DND-41 (cell line): Measurements from ENCODE around the gene TMA7B.

Experiments used
- EZH2 ChIP-seq: IDR thresholded peaks from 3 replicates; pipeline ENCODE4 v1.6.1; 2012; ENCODE audit warnings: borderline replicate concordance, low read depth, mild to moderate bottlenecking, moderate library complexity, low read length, inconsistent platforms; ENCODE audit not compliant: severe bottlenecking
- TF ChIP-seq, protein P1 (sequence below): IDR thresholded peaks from 2 replicates; pipeline ENCODE4 v1.5.1; 2012; ENCODE audit warnings: borderline replicate concordance, low read length, moderate library complexity, mild to moderate bottlenecking; ENCODE audit not compliant: poor library complexity, severe bottlenecking; ENCODE audit errors: extremely low read depth

DNA sequence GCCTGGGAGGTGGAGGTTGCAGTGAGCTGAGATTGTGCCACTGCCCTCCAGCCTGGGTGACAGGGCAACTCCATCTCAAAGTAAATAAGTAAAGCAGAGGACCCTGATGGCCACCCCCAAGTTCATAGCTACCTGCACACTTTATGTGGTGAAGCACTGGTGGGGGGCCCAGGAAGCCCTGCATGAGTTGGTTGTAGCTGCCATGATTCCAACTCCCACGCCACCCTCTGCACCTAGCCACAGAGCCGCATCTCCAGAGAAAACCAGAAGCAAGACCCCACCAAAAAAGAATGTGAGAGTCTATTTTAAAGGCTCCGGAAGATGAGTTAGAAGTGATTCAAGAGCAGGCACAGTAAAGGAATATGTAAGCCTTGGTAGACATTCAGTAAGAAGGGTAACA lies 20.4 kb upstream of the TMA7B start:
- TF ChIP-seq EZH2 = no peak
- TF ChIP-seq, protein P1, sequence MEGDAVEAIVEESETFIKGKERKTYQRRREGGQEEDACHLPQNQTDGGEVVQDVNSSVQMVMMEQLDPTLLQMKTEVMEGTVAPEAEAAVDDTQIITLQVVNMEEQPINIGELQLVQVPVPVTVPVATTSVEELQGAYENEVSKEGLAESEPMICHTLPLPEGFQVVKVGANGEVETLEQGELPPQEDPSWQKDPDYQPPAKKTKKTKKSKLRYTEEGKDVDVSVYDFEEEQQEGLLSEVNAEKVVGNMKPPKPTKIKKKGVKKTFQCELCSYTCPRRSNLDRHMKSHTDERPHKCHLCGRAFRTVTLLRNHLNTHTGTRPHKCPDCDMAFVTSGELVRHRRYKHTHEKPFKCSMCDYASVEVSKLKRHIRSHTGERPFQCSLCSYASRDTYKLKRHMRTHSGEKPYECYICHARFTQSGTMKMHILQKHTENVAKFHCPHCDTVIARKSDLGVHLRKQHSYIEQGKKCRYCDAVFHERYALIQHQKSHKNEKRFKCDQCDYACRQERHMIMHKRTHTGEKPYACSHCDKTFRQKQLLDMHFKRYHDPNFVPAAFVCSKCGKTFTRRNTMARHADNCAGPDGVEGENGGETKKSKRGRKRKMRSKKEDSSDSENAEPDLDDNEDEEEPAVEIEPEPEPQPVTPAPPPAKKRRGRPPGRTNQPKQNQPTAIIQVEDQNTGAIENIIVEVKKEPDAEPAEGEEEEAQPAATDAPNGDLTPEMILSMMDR = no peak
